Rectal smooth muscle tissue (tissue), 1 donor: Measurements from ENCODE around the gene IFI6.

Experiments
- H3K27ac ChIP-seq: one replicate; pipeline ENCODE4 v1.7.0; 2013; ENCODE audit warnings: low read depth, low read length, inconsistent platforms
- H3K27me3 ChIP-seq: one replicate; pipeline ENCODE4 v1.7.0; 2013; ENCODE audit warnings: low read length; ENCODE audit not compliant: control insufficient read depth, insufficient read depth
- H3K36me3 ChIP-seq: one replicate; pipeline ENCODE4 v1.7.0; 2013; ENCODE audit warnings: low read length; ENCODE audit not compliant: control insufficient read depth, insufficient read depth
- H3K4me1 ChIP-seq: one replicate; pipeline ENCODE4 v1.7.0; 2013; ENCODE audit warnings: low read length; ENCODE audit not compliant: control insufficient read depth, insufficient read depth
- H3K4me3 ChIP-seq: one replicate; pipeline ENCODE4 v1.7.0; 2013; ENCODE audit warnings: low read length
- H3K9ac ChIP-seq: one replicate; pipeline ENCODE4 v1.7.0; 2013; ENCODE audit warnings: low read length

IFI6 gene

GRCh38 chr1:27666791-27667254 is 5.2 kb downstream of the IFI6 start:
- H3K4me3 ChIP-seq = no peak overlapping the region
- peaks cover 2% of the 10 kb centered on the region for H3K4me1 ChIP-seq
- H3K36me3 ChIP-seq = no peaks in the 10 kb centered on the region
- H3K9ac ChIP-seq = no peak overlapping the region
- H3K27ac ChIP-seq = no peak overlapping the region
- H3K27me3 ChIP-seq = no peaks in the 10 kb centered on the region

- Histone ChIP-seq H3K36me3 (no peaks in the 10 kb centered on the region), H3K9ac (no peak overlapping the region), H3K4me1 (peaks cover 2% of the 10 kb centered on the region), H3K4me3 (no peak overlapping the region), H3K27me3 (no peaks in the 10 kb centered on the region), H3K27ac (no peak overlapping the region)
Observed at GRCh38 chr1:27666294-27666693, 5.7 kb downstream of the IFI6 start.

GRCh38 chr1:27665016-27665651 is 6.9 kb downstream of the IFI6 start:
- no peaks in the 10 kb centered on the region for H3K36me3 ChIP-seq
- no peak overlapping the region for H3K4me3 ChIP-seq
- no peak overlapping the region for H3K27ac ChIP-seq
- H3K4me1 ChIP-seq = peaks cover 2% of the 10 kb centered on the region
- H3K27me3 ChIP-seq = no peaks in the 10 kb centered on the region
- no peak overlapping the region for H3K9ac ChIP-seq

- H3K27ac ChIP-seq = no peak overlapping the region
- no peak overlapping the region for H3K4me3 ChIP-seq
- no peak overlapping the region for H3K9ac ChIP-seq
- H3K4me1 ChIP-seq = peaks cover under 1% of the 10 kb centered on the region
- H3K36me3 ChIP-seq = no peaks in the 10 kb centered on the region
- H3K27me3 ChIP-seq = no peaks in the 10 kb centered on the region
Observed at GRCh38 chr1:27664291-27664690, 7.7 kb downstream of the IFI6 start.

- Histone ChIP-seq H3K27me3 (no peaks in the 10 kb centered on the region), H3K36me3 (no peaks in the 10 kb centered on the region), H3K9ac (no peak overlapping the region), H3K4me3 (no peak overlapping the region), H3K27ac (no peak overlapping the region), H3K4me1 (no peaks in the 10 kb centered on the region)
Observed at GRCh38 chr1:27662707-27663393, 9.1 kb downstream of the IFI6 start.

- Histone ChIP-seq H3K4me3 (no peak overlapping the region), H3K27ac (no peak overlapping the region), H3K36me3 (no peaks in the 10 kb centered on the region), H3K9ac (no peak overlapping the region), H3K4me1 (no peaks in the 10 kb centered on the region), H3K27me3 (no peaks in the 10 kb centered on the region)
Observed at GRCh38 chr1:27662261-27662660, 9.7 kb downstream of the IFI6 start.

GRCh38 chr1:27661412-27662075 is 10.4 kb downstream of the IFI6 start:
- Histone ChIP-seq H3K4me3 (no peak overlapping the region), H3K27me3 (no peaks in the 10 kb centered on the region), H3K4me1 (no peaks in the 10 kb centered on the region), H3K36me3 (no peaks in the 10 kb centered on the region), H3K27ac (no peak overlapping the region), H3K9ac (no peak overlapping the region)

GRCh38 chr1:27660300-27660835 is 11.6 kb downstream of the IFI6 start:
- Histone ChIP-seq H3K9ac (no peak overlapping the region), H3K36me3 (no peaks in the 10 kb centered on the region), H3K4me3 (peak overlapping the region; percentile 54), H3K4me1 (peaks cover 4% of the 10 kb centered on the region), H3K27me3 (no peaks in the 10 kb centered on the region), H3K27ac (peak overlapping the region; percentile 68)

- Histone ChIP-seq H3K4me1 (peaks cover 4% of the 10 kb centered on the region), H3K9ac (no peak overlapping the region), H3K36me3 (no peaks in the 10 kb centered on the region), H3K4me3 (peak overlapping the region; percentile 59), H3K27ac (peak overlapping the region; percentile 68), H3K27me3 (no peaks in the 10 kb centered on the region)
Observed at GRCh38 chr1:27659497-27660299, 12.3 kb downstream of the IFI6 start.

- H3K36me3 ChIP-seq = no peaks in the 10 kb centered on the region
- peak overlapping the region; percentile 59 for H3K4me3 ChIP-seq
- peaks cover 4% of the 10 kb centered on the region for H3K4me1 ChIP-seq
- H3K9ac ChIP-seq = no peak overlapping the region
- H3K27ac ChIP-seq = peak overlapping the region; percentile 68
- H3K27me3 ChIP-seq = no peaks in the 10 kb centered on the region
Observed at GRCh38 chr1:27658951-27659496, 13.0 kb downstream of the IFI6 start.

- H3K4me3 ChIP-seq = no peak overlapping the region
- no peak overlapping the region for H3K27ac ChIP-seq
- peaks cover 4% of the 10 kb centered on the region for H3K4me1 ChIP-seq
- no peaks in the 10 kb centered on the region for H3K27me3 ChIP-seq
- H3K9ac ChIP-seq = no peak overlapping the region
- H3K36me3 ChIP-seq = no peaks in the 10 kb centered on the region
Observed at GRCh38 chr1:27656157-27656893, 15.7 kb downstream of the IFI6 start.
